Neural cell (in vitro differentiated cells): ENCODE measurements around the gene DCTD.

Experiments
- CTCF ChIP-seq: fragments of 450-650 bp; IDR thresholded peaks from 2 replicates; pipeline ENCODE4 v1.5.1; 2014; ENCODE audit warnings: antibody characterized with exemption, mild to moderate bottlenecking, moderate library complexity; ENCODE audit not compliant: poor library complexity, severe bottlenecking
- REST ChIP-seq: IDR thresholded peaks from 2 replicates; pipeline ENCODE4 v1.6.1; 2012; ENCODE audit warnings: borderline replicate concordance

GRCh38 chr4:182923796-182924340 is 6.7 kb upstream of the DCTD start:
- no peak for TF ChIP-seq CTCF
- TF ChIP-seq REST = no peak
